Measurements from ENCODE around the gene DTWD2.

- TF ChIP-seq CTCF (IDR thresholded peaks at IDR 0.05): no peak
- TF ChIP-seq POLR2A (IDR thresholded peaks at IDR 0.05): no peak
Observed at GRCh38 chr5:118857700-118858099, 130.6 kb downstream of the DTWD2 start.

Measured in testis (tissue), 2 donors.